ENCODE data around the gene TEX14.

Gene TEX14

GRCh38 chr17:58521680-58522079 lies 170.2 kb downstream of the TEX14 start:
- no peak overlapping the region for H2AFZ ChIP-seq (ENCODE audit: low read depth, low read length)

GRCh38 chr17:58520843-58521430 lies 170.9 kb downstream of the TEX14 start:
- Histone ChIP-seq H3K79me2 (ENCODE audit: insufficient read depth, low read length) (peaks cover 12% of the 10 kb centered on the region), H3K27me3 (ENCODE audit: insufficient read depth, low read length, poor library complexity) (peaks cover 2% of the 10 kb centered on the region), H3K4me2 (ENCODE audit: insufficient read depth, low read length) (no peak overlapping the region), H3K4me3 (ENCODE audit: low read depth in 1 of 2, low read length in 2 of 2) (no peak overlapping the region), H3K4me1 (ENCODE audit: insufficient read depth, low read length) (peaks cover 23% of the 10 kb centered on the region), H3K9me3 (ENCODE audit: insufficient read depth, low read length, severe bottlenecking) (no peaks in the 10 kb centered on the region), H3K27ac (ENCODE audit: low read length) (no peak overlapping the region), H2AFZ (ENCODE audit: low read depth, low read length) (no peak overlapping the region), H3K9ac (ENCODE audit: low read depth, low read length) (no peak overlapping the region), H3K36me3 (ENCODE audit: insufficient read depth, low read length) (no peaks in the 10 kb centered on the region; the same call in 1 of the 2 replicates), H4K20me1 (ENCODE audit: insufficient read depth, low read length) (peaks cover 6% of the 10 kb centered on the region; the same call in 1 of the 2 replicates)
- DNase-seq (no peak), ATAC-seq (ENCODE audit: insufficient read depth, low read depth) (no peak)
- TF ChIP-seq CTCF (IDR thresholded peaks at IDR 0.05; ENCODE audit: borderline replicate concordance, extremely low read depth, low read length, poor library complexity, severe bottlenecking) = peak; percentile 40
- TF ChIP-seq EZH2 (IDR thresholded peaks at IDR 0.05; ENCODE audit: borderline replicate concordance, low read depth, low read length, severe bottlenecking) = no peak

More at GRCh38 chr17:58521680-58522079, 170.2 kb downstream of the TEX14 start:
- no peaks in the 10 kb centered on the region for H3K9me3 ChIP-seq (ENCODE audit: insufficient read depth, low read length, severe bottlenecking)
- no peak overlapping the region for H3K4me3 ChIP-seq (ENCODE audit: low read depth in 1 of 2, low read length in 2 of 2)
- TF ChIP-seq CTCF (IDR thresholded peaks at IDR 0.05; ENCODE audit: borderline replicate concordance, extremely low read depth, low read length, poor library complexity, severe bottlenecking) (no peak), EZH2 (IDR thresholded peaks at IDR 0.05; ENCODE audit: borderline replicate concordance, low read depth, low read length, severe bottlenecking) (no peak)
- H3K4me1 ChIP-seq (ENCODE audit: insufficient read depth, low read length) = peaks cover 16% of the 10 kb centered on the region
- no peak overlapping the region for H3K9ac ChIP-seq (ENCODE audit: low read depth, low read length)
- no peak overlapping the region for H3K27ac ChIP-seq (ENCODE audit: low read length)
- H3K4me2 ChIP-seq (ENCODE audit: insufficient read depth, low read length) = no peak overlapping the region
- no peak for ATAC-seq (ENCODE audit: insufficient read depth, low read depth)
- H3K79me2 ChIP-seq (ENCODE audit: insufficient read depth, low read length) = peaks cover 8% of the 10 kb centered on the region
- peaks cover 2% of the 10 kb centered on the region for H3K27me3 ChIP-seq (ENCODE audit: insufficient read depth, low read length, poor library complexity)
- DNase-seq = no peak
- H3K36me3 ChIP-seq (ENCODE audit: insufficient read depth, low read length) = no peaks in the 10 kb centered on the region; the same call in 1 of the 2 replicates
- H4K20me1 ChIP-seq (ENCODE audit: insufficient read depth, low read length) = peaks cover 6% of the 10 kb centered on the region; the same call in 1 of the 2 replicates

GRCh38 chr17:58517928-58518609 lies 173.8 kb downstream of the TEX14 start:
- Histone ChIP-seq H3K9me3 (ENCODE audit: insufficient read depth, low read length, severe bottlenecking) (no peaks in the 10 kb centered on the region), H3K4me2 (ENCODE audit: insufficient read depth, low read length) (peak overlapping the region; percentile 89), H3K36me3 (ENCODE audit: insufficient read depth, low read length) (peaks cover 3% of the 10 kb centered on the region; the same call in 1 of the 2 replicates), H3K79me2 (ENCODE audit: insufficient read depth, low read length) (peaks cover 29% of the 10 kb centered on the region), H3K27ac (ENCODE audit: low read length) (peak overlapping the region; percentile 96), H3K9ac (ENCODE audit: low read depth, low read length) (peak overlapping the region; percentile 80), H3K4me3 (ENCODE audit: low read depth in 1 of 2, low read length in 2 of 2) (peak overlapping the region; percentile 44 to 78), H3K27me3 (ENCODE audit: insufficient read depth, low read length, poor library complexity) (no peaks in the 10 kb centered on the region), H4K20me1 (ENCODE audit: insufficient read depth, low read length) (peaks cover 14% of the 10 kb centered on the region), H3K4me1 (ENCODE audit: insufficient read depth, low read length) (peaks cover 45% of the 10 kb centered on the region), H2AFZ (ENCODE audit: low read depth, low read length) (peak overlapping the region; percentile 94)
- peak; percentile 100 for DNase-seq
- peak; percentile 86 for ATAC-seq (ENCODE audit: insufficient read depth, low read depth)
- no peak for TF ChIP-seq EZH2 (IDR thresholded peaks at IDR 0.05; ENCODE audit: borderline replicate concordance, low read depth, low read length, severe bottlenecking)

- TF ChIP-seq EZH2 (IDR thresholded peaks at IDR 0.05; ENCODE audit: borderline replicate concordance, low read depth, low read length, severe bottlenecking) (no peak), CTCF (IDR thresholded peaks at IDR 0.05; ENCODE audit: borderline replicate concordance, extremely low read depth, low read length, poor library complexity, severe bottlenecking) (no peak)
- Histone ChIP-seq H2AFZ (ENCODE audit: low read depth, low read length) (peak overlapping the region; percentile 59), H3K4me1 (ENCODE audit: insufficient read depth, low read length) (peaks cover 51% of the 10 kb centered on the region)
These were observed 174.4 kb downstream of the TEX14 start for GRCh38 chr17:58517378-58517927.

More at GRCh38 chr17:58517378-58517927, 174.4 kb downstream of the TEX14 start:
- Histone ChIP-seq H3K4me2 (ENCODE audit: insufficient read depth, low read length) (peak overlapping the region; percentile 89), H3K4me3 (ENCODE audit: low read depth in 1 of 2, low read length in 2 of 2) (peak overlapping the region; percentile 62 to 78), H4K20me1 (ENCODE audit: insufficient read depth, low read length) (peaks cover 19% of the 10 kb centered on the region), H3K27me3 (ENCODE audit: insufficient read depth, low read length, poor library complexity) (no peaks in the 10 kb centered on the region), H3K27ac (ENCODE audit: low read length) (peak overlapping the region; percentile 85), H3K79me2 (ENCODE audit: insufficient read depth, low read length) (peaks cover 35% of the 10 kb centered on the region), H3K36me3 (ENCODE audit: insufficient read depth, low read length) (peaks cover 9% of the 10 kb centered on the region), H3K9ac (ENCODE audit: low read depth, low read length) (peak overlapping the region; percentile 78), H3K9me3 (ENCODE audit: insufficient read depth, low read length, severe bottlenecking) (no peaks in the 10 kb centered on the region)
- DNase-seq (no peak), ATAC-seq (ENCODE audit: insufficient read depth, low read depth) (no peak; the same call in 2 of the 3 replicates)

Data from DND-41 (cell line).